Stomach smooth muscle (tissue), 2 donors: Measurements from ENCODE around the gene PPP1R13B.
"Not testable (repeated sequence)": the region's sequence is repeated elsewhere in the genome, so short reads cannot be mapped to it uniquely, and the experiment has no call there.

ENCODE experiments used
- H3K27ac ChIP-seq: one replicate; pipeline ENCODE4 v1.7.0; 2013; ENCODE audit warnings: mild to moderate bottlenecking, low read length, inconsistent platforms
- H3K27me3 ChIP-seq, 2 donors: one replicate each; pipeline ENCODE4 v1.7.0; 2013; ENCODE audit warnings: low read length in 2 of 2; ENCODE audit not compliant: insufficient read depth in 2 of 2, control insufficient read depth in 1 of 2
- H3K36me3 ChIP-seq, 2 donors: one replicate each; pipeline ENCODE4 v1.7.0; 2013; ENCODE audit warnings: low read length in 2 of 2; ENCODE audit not compliant: control insufficient read depth in 2 of 2, insufficient read depth in 2 of 2
- H3K4me1 ChIP-seq: one replicate; pipeline ENCODE4 v1.7.0; 2013; ENCODE audit warnings: low read length; ENCODE audit not compliant: control insufficient read depth, insufficient read depth
- H3K4me3 ChIP-seq, 2 donors: one replicate each; pipeline ENCODE4 v1.7.0; 2013; ENCODE audit warnings: low read length in 2 of 2
- H3K9ac ChIP-seq, 2 donors: one replicate each; pipeline ENCODE4 v1.7.0; 2013; ENCODE audit warnings: low read length in 2 of 2, mild to moderate bottlenecking in 1 of 2
- H3K9me3 ChIP-seq, 2 donors: one replicate each; pipeline ENCODE4 v1.7.0; 2013; ENCODE audit warnings: low read length in 2 of 2; ENCODE audit not compliant: control insufficient read depth in 2 of 2
- donor health status: healthy.
- donor health status: Pancreatic carcinoma.

PPP1R13B gene

GRCh38 chr14:103806805-103807204, 40.6 kb downstream of the PPP1R13B start:
- Histone ChIP-seq H3K27me3 (no peaks in the 10 kb centered on the region), H3K36me3 (no peaks in the 10 kb centered on the region), H3K9me3 (no peaks in the 10 kb centered on the region), H3K4me1 (peaks cover 3% of the 10 kb centered on the region), H3K9ac (no peak overlapping the region), H3K4me3 (no peak overlapping the region), H3K27ac (no peak overlapping the region)

GRCh38 chr14:103805708-103806107, 41.7 kb downstream of the PPP1R13B start:
- H3K27ac ChIP-seq = no peak overlapping the region
- H3K4me1 ChIP-seq = peaks cover 3% of the 10 kb centered on the region
- H3K9ac ChIP-seq = no peak overlapping the region
- H3K9me3 ChIP-seq = no peaks in the 10 kb centered on the region
- H3K27me3 ChIP-seq = no peaks in the 10 kb centered on the region
- no peaks in the 10 kb centered on the region for H3K36me3 ChIP-seq
- no peak overlapping the region for H3K4me3 ChIP-seq

- no peak overlapping the region for H3K27ac ChIP-seq
- no peaks in the 10 kb centered on the region for H3K36me3 ChIP-seq
- no peaks in the 10 kb centered on the region for H3K27me3 ChIP-seq
Observed at GRCh38 chr14:103803661-103804060, 43.7 kb downstream of the PPP1R13B start.

GRCh38 chr14:103802356-103802755, 45.0 kb downstream of the PPP1R13B start:
- no peak overlapping the region for H3K27ac ChIP-seq
- no peaks in the 10 kb centered on the region for H3K36me3 ChIP-seq
- H3K4me3 ChIP-seq = no peak overlapping the region
- no peaks in the 10 kb centered on the region for H3K27me3 ChIP-seq
- H3K4me1 ChIP-seq = peaks cover 3% of the 10 kb centered on the region
- no peaks in the 10 kb centered on the region for H3K9me3 ChIP-seq
- no peak overlapping the region for H3K9ac ChIP-seq

More at GRCh38 chr14:103803661-103804060, 43.7 kb downstream of the PPP1R13B start:
- Histone ChIP-seq H3K4me3 (no peak overlapping the region), H3K4me1 (peaks cover 3% of the 10 kb centered on the region), H3K9me3 (no peaks in the 10 kb centered on the region), H3K9ac (no peak overlapping the region)

GRCh38 chr14:103801459-103801858, 45.9 kb downstream of the PPP1R13B start:
- H3K4me1 ChIP-seq = peaks cover 3% of the 10 kb centered on the region
- no peaks in the 10 kb centered on the region for H3K27me3 ChIP-seq
- no peaks in the 10 kb centered on the region for H3K9me3 ChIP-seq
- H3K36me3 ChIP-seq = no peaks in the 10 kb centered on the region
- no peak overlapping the region for H3K27ac ChIP-seq
- H3K4me3 ChIP-seq = no peak overlapping the region
- no peak overlapping the region for H3K9ac ChIP-seq

- not testable (repeated sequence) for H3K36me3 ChIP-seq, H3K4me1 ChIP-seq, H3K4me3 ChIP-seq, H3K27ac ChIP-seq, H3K9ac ChIP-seq, H3K9me3 ChIP-seq, H3K27me3 ChIP-seq
Observed at GRCh38 chr14:103793192-103793591, 54.2 kb downstream of the PPP1R13B start.

- no peak overlapping the region for H3K4me3 ChIP-seq
- peaks cover 0 to 3% of the 10 kb centered on the region in 2 donors for H3K36me3 ChIP-seq
- H3K9me3 ChIP-seq = no peaks in the 10 kb centered on the region
- no peak overlapping the region for H3K9ac ChIP-seq
- H3K27ac ChIP-seq = no peak overlapping the region
- no peaks in the 10 kb centered on the region for H3K27me3 ChIP-seq
- H3K4me1 ChIP-seq = no peaks in the 10 kb centered on the region
Observed at GRCh38 chr14:103788086-103788485, 59.3 kb downstream of the PPP1R13B start.

GRCh38 chr14:103782376-103782775, 65.0 kb downstream of the PPP1R13B start:
- H3K4me1 ChIP-seq = no peaks in the 10 kb centered on the region
- H3K4me3 ChIP-seq = no peak overlapping the region
- peaks cover 0 to 8% of the 10 kb centered on the region in 2 donors for H3K36me3 ChIP-seq
- no peaks in the 10 kb centered on the region for H3K9me3 ChIP-seq
- no peak overlapping the region for H3K9ac ChIP-seq
- no peak overlapping the region for H3K27ac ChIP-seq
- H3K27me3 ChIP-seq = no peaks in the 10 kb centered on the region

GRCh38 chr14:103776319-103776718, 71.1 kb downstream of the PPP1R13B start:
- H3K9me3 ChIP-seq, H3K27ac ChIP-seq, H3K36me3 ChIP-seq, H3K9ac ChIP-seq, H3K4me3 ChIP-seq, H3K4me1 ChIP-seq, H3K27me3 ChIP-seq: not testable (repeated sequence)

- H3K27ac ChIP-seq = no peak overlapping the region
Observed at GRCh38 chr14:103775506-103775905, 71.9 kb downstream of the PPP1R13B start.

GRCh38 chr14:103773521-103773920, 73.9 kb downstream of the PPP1R13B start:
- Histone ChIP-seq H3K27me3 (no peaks in the 10 kb centered on the region), H3K9me3 (no peaks in the 10 kb centered on the region), H3K4me3 (no peak overlapping the region), H3K36me3 (peaks cover 3 to 4% of the 10 kb centered on the region in 2 donors), H3K27ac (no peak overlapping the region), H3K4me1 (no peaks in the 10 kb centered on the region), H3K9ac (no peak overlapping the region)

More at GRCh38 chr14:103775506-103775905, 71.9 kb downstream of the PPP1R13B start:
- Histone ChIP-seq H3K36me3 (peaks cover 3 to 5% of the 10 kb centered on the region in 2 donors), H3K9me3 (no peaks in the 10 kb centered on the region), H3K4me1 (no peaks in the 10 kb centered on the region), H3K27me3 (no peaks in the 10 kb centered on the region), H3K4me3 (no peak overlapping the region), H3K9ac (no peak overlapping the region)
